Measurements from ENCODE around the gene SH3BGR. TPM values are rescaled to one million over a fixed set of nuclear protein-coding genes. Genes with fewer than 3 reads are reported as not detected.

Gene SH3BGR
- total and polyA plus RNA-seq, 2 donors (not counting 3 experiments of a cell fraction or from before 2014, with no cell fraction given): 1.1 TPM; not detected in 1

DNA sequence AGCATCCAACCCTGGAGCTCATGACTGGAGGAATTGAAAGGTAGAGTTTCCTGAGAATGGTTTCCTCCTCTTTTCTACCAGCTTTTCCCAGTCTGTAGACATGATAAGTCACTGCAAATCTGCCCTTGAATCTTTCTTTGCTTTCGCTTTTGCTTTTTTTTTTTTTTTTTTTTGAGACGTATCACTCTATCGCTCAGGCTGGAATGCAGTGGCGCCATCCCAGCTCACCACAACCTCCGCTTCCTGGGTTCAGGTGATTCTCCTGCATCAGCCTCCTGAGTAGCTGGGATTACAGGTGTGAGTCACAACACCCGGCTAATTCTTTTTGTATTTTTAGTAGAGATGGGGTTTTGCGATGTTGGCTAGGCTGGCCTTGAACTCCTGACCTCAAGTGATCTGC is 4.5 kb upstream of the SH3BGR start:
- CTCF ChIA-PET: no interaction called here

More for the DNA sequence above, 4.5 kb upstream of the SH3BGR start:
- no peaks in the 10 kb centered on the region for H3K79me2 ChIP-seq (ENCODE audit: control insufficient read depth, insufficient read depth, low read length)
- intact Hi-C loops (cut with micrococcal nuclease) (no loop called here), dilution Hi-C loops (cut with MboI; ENCODE audit: extremely low pct_ligation_motif_present, low sequenced_read_pairs) (no loop called here)
- FAIRE-seq: no peak
- no peaks in the 10 kb centered on the region for H3K36me3 ChIP-seq (ENCODE audit: control insufficient read depth in 2 of 2, extremely low read depth in 1 of 2, insufficient read depth in 2 of 2, low read length in 2 of 2)
- POLR2A ChIA-PET: no interaction called here
- H3K9me3 ChIP-seq (replicated peaks; ENCODE audit: control insufficient read depth, insufficient read depth, low read length): no peaks in the 10 kb centered on the region
- no peak overlapping the region for H3K4me3 ChIP-seq (replicated peaks in 1 of 3; ENCODE audit: insufficient read depth in 1 of 3, low read depth in 1 of 3, low read length in 3 of 3)
- no peak overlapping the region for H3K27ac ChIP-seq (ENCODE audit: insufficient read depth, low read depth, low read length)
- H3K9ac ChIP-seq (replicated peaks; ENCODE audit: extremely low read depth, insufficient read depth, low read length): no peak overlapping the region
- H4K20me1 ChIP-seq (replicated peaks; ENCODE audit: control insufficient read depth, extremely low read depth, insufficient read depth, low read length): no peaks in the 10 kb centered on the region
- H3K27me3 ChIP-seq (ENCODE audit: control insufficient read depth in 2 of 2, insufficient read depth in 2 of 2, low read length in 2 of 2): peaks cover 3 to 5% of the 10 kb centered on the region in 2 experiments
- peaks cover 7% of the 10 kb centered on the region for H3K4me1 ChIP-seq (ENCODE audit: control insufficient read depth, extremely low read depth, insufficient read depth, low read length)
- no peak overlapping the region for H2AFZ ChIP-seq (ENCODE audit: low read depth, low read length)
- no peak overlapping the region for H3K4me2 ChIP-seq (ENCODE audit: insufficient read depth, low read length)
- BruUV-seq (replicated peaks): no TSS peak
- H3K9me1 ChIP-seq (replicated peaks; ENCODE audit: control insufficient read depth, extremely low read depth, insufficient read depth, low read length): no peaks in the 10 kb centered on the region
- DNase-seq (ENCODE audit: low read depth, low spot score): no peak
- no peak for TF ChIP-seq FOS (IDR thresholded peaks at IDR 0.05; ENCODE audit: borderline replicate concordance, insufficient read depth, low read length)
- TF ChIP-seq, protein P1, sequence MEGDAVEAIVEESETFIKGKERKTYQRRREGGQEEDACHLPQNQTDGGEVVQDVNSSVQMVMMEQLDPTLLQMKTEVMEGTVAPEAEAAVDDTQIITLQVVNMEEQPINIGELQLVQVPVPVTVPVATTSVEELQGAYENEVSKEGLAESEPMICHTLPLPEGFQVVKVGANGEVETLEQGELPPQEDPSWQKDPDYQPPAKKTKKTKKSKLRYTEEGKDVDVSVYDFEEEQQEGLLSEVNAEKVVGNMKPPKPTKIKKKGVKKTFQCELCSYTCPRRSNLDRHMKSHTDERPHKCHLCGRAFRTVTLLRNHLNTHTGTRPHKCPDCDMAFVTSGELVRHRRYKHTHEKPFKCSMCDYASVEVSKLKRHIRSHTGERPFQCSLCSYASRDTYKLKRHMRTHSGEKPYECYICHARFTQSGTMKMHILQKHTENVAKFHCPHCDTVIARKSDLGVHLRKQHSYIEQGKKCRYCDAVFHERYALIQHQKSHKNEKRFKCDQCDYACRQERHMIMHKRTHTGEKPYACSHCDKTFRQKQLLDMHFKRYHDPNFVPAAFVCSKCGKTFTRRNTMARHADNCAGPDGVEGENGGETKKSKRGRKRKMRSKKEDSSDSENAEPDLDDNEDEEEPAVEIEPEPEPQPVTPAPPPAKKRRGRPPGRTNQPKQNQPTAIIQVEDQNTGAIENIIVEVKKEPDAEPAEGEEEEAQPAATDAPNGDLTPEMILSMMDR (IDR thresholded peaks at IDR 0.05; ENCODE audit: extremely low read depth in 1 of 2, insufficient read depth in 1 of 2, low read depth in 1 of 2, low read length in 2 of 2): no peak
- no peak for TF ChIP-seq GATA2 (IDR thresholded peaks at IDR 0.05; ENCODE audit: insufficient read depth, insufficient read length, low read depth, low read length)
- TF ChIP-seq MYC (IDR thresholded peaks at IDR 0.05; ENCODE audit: low read depth, low read length): no peak
- no peak for TF ChIP-seq POLR2A (IDR thresholded peaks at IDR 0.05; ENCODE audit: low read depth, low read length)
- TF ChIP-seq EZH2 (IDR thresholded peaks at IDR 0.05; ENCODE audit: borderline replicate concordance, low read depth, low read length, severe bottlenecking): no peak
- no peak for TF ChIP-seq JUN (IDR thresholded peaks at IDR 0.05; ENCODE audit: borderline replicate concordance, insufficient read depth, insufficient read length, low read depth)
- TF ChIP-seq POLR2AphosphoS5 (IDR thresholded peaks at IDR 0.05; ENCODE audit: insufficient read depth, low read depth, low read length): no peak

Measured in endothelial cell of umbilical vein (primary cell).